ENCODE data around the gene BTBD10.

GRCh38 chr11:13348305-13348704, 114.7 kb downstream of the BTBD10 start:
- TF ChIP-seq ZC3H10 (CRISPR knock-in tag; IDR thresholded peaks at IDR 0.05) (no peak), ZFP3 (CRISPR knock-in tag; IDR thresholded peaks at IDR 0.05) (no peak), TCF4 (CRISPR knock-in tag; IDR thresholded peaks at IDR 0.05; ENCODE audit: borderline replicate concordance) (no peak), POU6F1 (CRISPR knock-in tag; IDR thresholded peaks at IDR 0.05; ENCODE audit: borderline replicate concordance, low read depth) (no peak), TOX (CRISPR knock-in tag; IDR thresholded peaks at IDR 0.05; ENCODE audit: borderline replicate concordance) (no peak), RARB (CRISPR knock-in tag; IDR thresholded peaks at IDR 0.05) (no peak), OSR1 (CRISPR knock-in tag; IDR thresholded peaks at IDR 0.05) (no peak), ARNTL (CRISPR knock-in tag; IDR thresholded peaks at IDR 0.05; ENCODE audit: borderline replicate concordance, low read depth) (no peak)

All from SK-N-SH treated with all-trans-retinoic acid at 6 μM for 48 hours (cell line).